CD14-positive monocyte (primary cell): ENCODE results near the gene CC2D2A. TPM values are rescaled to one million over a fixed set of nuclear protein-coding genes. Genes with fewer than 3 reads are reported as not detected.

Experiments used
- DNase-seq, 3 donors: peaks; one replicate each; pipeline ENCODE4 v3.0.0-alpha.2; 2011 to 2022
- H2AFZ ChIP-seq: 2 replicates; pipeline ENCODE4 v1.6.0; 2012; ENCODE audit warnings: mild to moderate bottlenecking, low read depth, low read length, inconsistent platforms; ENCODE audit not compliant: insufficient read depth, poor library complexity, severe bottlenecking
- H3K27ac ChIP-seq, 2 donors: 1 replicate in 1 of 2; 2 replicates in 1 of 2; pipeline ENCODE4 v1.5.1; 2012 to 2013; ENCODE audit warnings: low read length in 2 of 2, control low read depth in 1 of 2, inconsistent platforms in 1 of 2, low read depth in 1 of 2, mild to moderate bottlenecking in 1 of 2
- H3K27me3 ChIP-seq, 2 donors: one replicate each; pipeline versions ENCODE4 v1.6.0 to v1.6.1; 2011 to 2013; ENCODE audit warnings: low read length in 2 of 2; ENCODE audit not compliant: control insufficient read depth in 2 of 2, insufficient read depth in 2 of 2
- H3K36me3 ChIP-seq, 2 donors: replicated peaks in 1 of 2; 1 replicate in 1 of 2; 2 replicates in 1 of 2; pipeline versions ENCODE4 v1.5.1 to v1.6.1; 2012 to 2013; ENCODE audit warnings: low read length in 2 of 2, control low read depth in 1 of 2, inconsistent platforms in 1 of 2, mild to moderate bottlenecking in 1 of 2; ENCODE audit not compliant: insufficient read depth in 2 of 2, control insufficient read depth in 1 of 2
- H3K4me1 ChIP-seq, 2 donors: 1 replicate in 1 of 2; 2 replicates in 1 of 2; pipeline versions ENCODE4 v1.5.1 to v1.6.1; 2012 to 2013; ENCODE audit warnings: low read length in 2 of 2, control low read depth in 1 of 2, inconsistent platforms in 1 of 2, mild to moderate bottlenecking in 1 of 2, moderate library complexity in 1 of 2; ENCODE audit not compliant: insufficient read depth in 2 of 2, control insufficient read depth in 1 of 2
- H3K4me2 ChIP-seq: replicated peaks from 2 replicates; pipeline ENCODE3; 2012; ENCODE audit warnings: low read length, moderate library complexity, mild to moderate bottlenecking; ENCODE audit not compliant: poor library complexity, severe bottlenecking; ENCODE audit errors: extremely low read depth
- H3K4me3 ChIP-seq, 3 experiments: fragments of 200-600 bp in 1 of 3; sonication (generic) in 1 of 3; replicated peaks in 1 of 3; 1 replicate in 2 of 3; 2 replicates in 1 of 3; pipeline ENCODE4 v1.5.1; 2011 to 2013; ENCODE audit warnings: low read length in 3 of 3, mild to moderate bottlenecking in 3 of 3, control low read depth in 2 of 3, low read depth in 2 of 3, inconsistent platforms in 1 of 3, moderate library complexity in 1 of 3
- H3K79me2 ChIP-seq: 2 replicates; pipeline ENCODE4 v1.6.0; 2012; ENCODE audit warnings: mild to moderate bottlenecking, control low read depth, inconsistent platforms, low read length, moderate library complexity; ENCODE audit not compliant: insufficient read depth
- H3K9ac ChIP-seq: 2 replicates; pipeline ENCODE4 v1.6.0; 2017; ENCODE audit warnings: low read length, mild to moderate bottlenecking; ENCODE audit not compliant: insufficient read depth, poor library complexity, severe bottlenecking
- H3K9me3 ChIP-seq, 2 donors: replicated peaks in 1 of 2; 1 replicate in 1 of 2; 2 replicates in 1 of 2; pipeline versions ENCODE4 v1.5.1 to v1.6.1; 2012 to 2013; ENCODE audit warnings: low read length in 2 of 2, control low read depth in 1 of 2; ENCODE audit not compliant: control insufficient read depth in 1 of 2, insufficient read depth in 1 of 2
- H4K20me1 ChIP-seq: 2 replicates; pipeline ENCODE4 v1.6.0; 2012; ENCODE audit warnings: mild to moderate bottlenecking, low read length, control low read depth, moderate library complexity; ENCODE audit not compliant: insufficient read depth
- H3K27ac Mint-ChIP-seq, 7 donors: one replicate each; pipeline ENCODE4 v1.8.0; 2020; ENCODE audit warnings: mild to moderate bottlenecking in 7 of 7, mixed read lengths in 7 of 7, moderate library complexity in 6 of 7, inconsistent platforms in 2 of 7
- H3K27me3 Mint-ChIP-seq, 3 donors: one replicate each; pipeline ENCODE4 v1.8.0; 2021 to 2022; ENCODE audit warnings: low read depth in 3 of 3, mild to moderate bottlenecking in 3 of 3, mixed read lengths in 3 of 3, moderate library complexity in 3 of 3, inconsistent platforms in 1 of 3
- H3K36me3 Mint-ChIP-seq, 2 donors: one replicate each; pipeline ENCODE4 v1.8.0; 2020; ENCODE audit warnings: mixed read lengths in 2 of 2, inconsistent platforms in 1 of 2, mild to moderate bottlenecking in 1 of 2
- H3K4me1 Mint-ChIP-seq: one replicate; pipeline ENCODE4 v1.8.0; 2020; ENCODE audit warnings: mild to moderate bottlenecking, mixed read lengths
- H3K4me3 Mint-ChIP-seq, 2 donors: one replicate each; pipeline ENCODE4 v1.8.0; 2020; ENCODE audit warnings: mild to moderate bottlenecking in 2 of 2, mixed read lengths in 2 of 2, moderate library complexity in 1 of 2
- H3K9me3 Mint-ChIP-seq, 7 donors: one replicate each; pipeline ENCODE4 v1.8.0; 2020 to 2022; ENCODE audit warnings: mixed read lengths in 7 of 7, mild to moderate bottlenecking in 6 of 7, moderate library complexity in 6 of 7, inconsistent platforms in 2 of 7
- CTCF ChIP-seq: fragments of 200-600 bp; IDR thresholded peaks from one replicate; pipeline ENCODE4 v1.8.0; 2022; ENCODE audit warnings: antibody characterized with exemption, mild to moderate bottlenecking
- WGBS: methylation state at CpG from one replicate; pipeline ENCODE4 v1.1.5; 2013; ENCODE audit warnings: missing lambda C conversion rate; ENCODE audit not compliant: insufficient coverage; 5-methylcytosine and 5-hydroxymethylcytosine counted together
- intact Hi-C, 2 donors: fragments of 100-400 bp; cut with micrococcal nuclease; formaldehyde crosslinking; loops; one replicate each; pipeline versions ENCODE4 v1.15.0 to v1.15.1; 2023
- polyA plus RNA-seq, 3 donors: library from polyadenylated mRNA; depleted of rRNA in 1 of 3; unstranded in 2 of 3; stranded (reverse) in 1 of 3; fragments of 300-500 nt in 2 of 3; fragments of >200 nt in 1 of 3; fragmentation: Illumina TruSeq in 2 of 3; gene quantifications; 1 replicate in 2 of 3; 2 replicates in 1 of 3; pipeline ENCODE4 v1.2.3, GENCODE V29; 2012 to 2021

The CC2D2A gene
- polyA plus RNA-seq, 3 donors, result 1.7 to 2.5 (median 1.9) TPM

- WGBS, result 0% methylated on average over 1 of the region's 1 CpG
- no peaks in the 10 kb centered on the region for H3K36me3 Mint-ChIP-seq
- Histone ChIP-seq H4K20me1 (no peaks in the 10 kb centered on the region), H2AFZ (no peak overlapping the region), H3K79me2 (no peaks in the 10 kb centered on the region), H3K9me3 (no peaks in the 10 kb centered on the region), H3K27ac (peak overlapping the region; percentile 14 to 72), H3K4me3 (peak overlapping the region in 1 of 3 experiments; percentile 60), H3K4me2 (peak overlapping the region; percentile 53), H3K9ac (no peak overlapping the region), H3K4me1 (peaks cover 46 to 49% of the 10 kb centered on the region in 2 donors), H3K27me3 (no peaks in the 10 kb centered on the region), H3K36me3 (no peaks in the 10 kb centered on the region)
- no peak for TF ChIP-seq CTCF
- intact Hi-C loops, result no loop called here
- peaks cover 50% of the 10 kb centered on the region for H3K4me1 Mint-ChIP-seq
- H3K27me3 Mint-ChIP-seq, result no peaks in the 10 kb centered on the region
- peak; percentile 41 to 78 (median 67) for DNase-seq
- peak overlapping the region in 1 of 2 donors; percentile 69 for H3K4me3 Mint-ChIP-seq
- H3K27ac Mint-ChIP-seq, result peak overlapping the region; percentile 1 to 91 (median 77)
- H3K9me3 Mint-ChIP-seq, result peaks cover 0 to 2% (median 0%) of the 10 kb centered on the region in 7 donors
Measured at GRCh38 chr4:15451181-15451865, 18.4 kb upstream of the CC2D2A start.

DNA sequence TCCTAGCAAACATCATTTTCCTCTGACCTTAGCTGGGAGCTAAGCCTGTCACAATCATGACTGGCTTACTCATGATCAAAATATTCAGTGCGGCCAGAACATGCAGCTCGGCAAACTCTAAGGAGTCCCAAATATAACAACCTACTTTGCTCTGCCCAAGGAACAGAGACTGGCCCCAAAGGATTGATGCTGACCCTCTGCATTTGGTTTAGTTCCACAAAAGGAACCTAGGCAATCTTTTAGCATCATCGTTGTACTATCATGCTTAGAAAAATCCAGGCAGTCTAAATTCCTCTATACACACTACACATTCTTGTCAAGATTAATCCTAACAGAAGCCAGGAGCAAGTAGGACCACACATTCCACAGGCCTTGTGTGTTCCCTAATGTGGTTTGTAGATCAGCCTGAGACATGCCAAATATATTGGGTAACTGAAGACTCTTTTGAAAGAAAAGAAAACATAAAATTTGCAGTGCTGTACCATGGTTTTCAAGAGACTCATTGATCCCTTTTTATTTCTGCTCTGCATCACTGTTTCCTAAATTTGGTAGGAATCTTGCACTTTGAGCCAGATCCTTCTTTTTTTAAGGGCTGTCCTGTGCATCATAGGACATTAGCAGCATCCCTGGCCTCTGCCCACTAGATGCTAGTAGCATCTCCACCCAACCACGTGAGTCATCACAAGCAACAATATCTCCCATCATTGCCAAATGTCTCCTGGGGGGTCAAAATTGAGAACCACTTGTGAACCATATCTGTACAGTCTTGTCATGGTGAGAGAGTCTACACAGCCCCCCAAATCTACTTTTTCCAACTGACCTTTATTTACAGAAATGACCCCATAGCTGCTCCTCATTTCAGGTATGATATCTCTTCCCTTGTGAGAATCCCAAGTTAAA lies 17.6 kb upstream of the CC2D2A start:
- peak overlapping the region in 1 of 2 donors; percentile 72 for H3K27ac ChIP-seq
- Mint-ChIP-seq H3K36me3 (no peaks in the 10 kb centered on the region), H3K4me3 (no peak overlapping the region), H3K27ac (peak overlapping the region in 6 of 7 donors; percentile 1 to 83 (median 32)), H3K27me3 (no peaks in the 10 kb centered on the region), H3K4me1 (peaks cover 58% of the 10 kb centered on the region), H3K9me3 (peaks cover 0 to 2% (median 0%) of the 10 kb centered on the region in 7 donors)
- H3K9me3 ChIP-seq, result no peaks in the 10 kb centered on the region
- peaks cover 54 to 57% of the 10 kb centered on the region in 2 donors for H3K4me1 ChIP-seq
- H3K4me3 ChIP-seq, result peak overlapping the region in 1 of 3 experiments; percentile 60
- no peaks in the 10 kb centered on the region for H3K79me2 ChIP-seq
- 59% methylated on average over 4 of the region's 4 CpGs for WGBS
- no peaks in the 10 kb centered on the region for H3K27me3 ChIP-seq
- no peak overlapping the region for H3K4me2 ChIP-seq
- TF ChIP-seq CTCF, result no peak
- peak in 1 of 3 donors; percentile 36 for DNase-seq
- no peaks in the 10 kb centered on the region for H3K36me3 ChIP-seq
- no peak overlapping the region for H3K9ac ChIP-seq
- no peak overlapping the region for H2AFZ ChIP-seq
- intact Hi-C loops, result no loop called here
- no peaks in the 10 kb centered on the region for H4K20me1 ChIP-seq
